HG03159 (cell line): ENCODE results near the gene RYR2.

Source experiments
- ATAC-seq: cut with Tn5 transposase; IDR thresholded peaks from one replicate; pipeline ENCODE4 v1.9.1; 2021; ENCODE audit warnings: mild to moderate bottlenecking, moderate library complexity; ENCODE audit not compliant: unreplicated experiment

The RYR2 gene

GRCh38 chr1:237191403-237191802 is 149.4 kb downstream of the RYR2 start:
- no peak for ATAC-seq

DNA sequence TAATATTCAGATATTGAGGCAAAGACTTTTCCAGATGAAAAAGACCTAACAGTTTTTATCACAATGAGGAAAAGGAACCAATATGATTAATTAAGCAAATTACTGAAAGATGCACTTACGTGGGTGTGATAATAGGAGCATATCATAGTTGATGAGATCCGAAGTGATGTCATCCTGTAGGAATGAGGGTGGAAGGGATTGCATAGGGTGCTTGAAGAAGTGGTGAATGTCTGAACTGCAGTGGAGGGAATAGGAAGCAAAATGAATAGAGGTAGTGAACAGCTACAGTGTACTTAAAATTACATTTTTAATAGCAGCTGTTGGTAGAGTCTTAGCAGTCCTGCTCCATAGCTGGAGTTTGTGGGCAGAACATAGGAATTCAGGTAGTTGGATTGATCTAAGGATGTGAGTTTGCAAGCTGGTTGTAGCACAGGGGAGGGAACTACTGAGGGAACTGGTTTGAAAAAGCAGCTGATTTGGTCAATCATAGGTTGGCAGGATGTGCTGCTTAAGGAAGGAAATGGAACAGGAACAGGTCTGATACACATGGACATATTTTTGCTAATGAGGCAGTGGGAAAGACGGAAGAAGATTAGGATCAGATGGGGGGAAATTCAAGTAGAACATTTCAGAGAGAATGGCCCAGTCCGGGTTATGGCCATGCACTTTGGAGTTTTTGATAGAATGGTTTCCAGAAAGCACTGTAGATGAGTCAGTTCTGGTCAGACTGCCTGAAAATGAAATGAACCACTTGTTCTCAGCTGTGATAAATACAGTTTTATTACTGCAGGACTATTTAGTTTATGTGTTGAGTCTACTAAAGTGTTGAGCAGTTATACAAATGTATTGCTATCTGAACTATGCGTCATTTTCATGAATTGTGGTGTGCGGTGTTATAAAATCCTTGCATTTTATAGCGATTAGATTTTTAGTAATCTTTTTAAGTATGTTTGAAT is 155.8 kb downstream of the RYR2 start:
- ATAC-seq, result no peak

GRCh38 chr1:237199026-237199425 is 157.0 kb downstream of the RYR2 start:
- ATAC-seq, result no peak

DNA sequence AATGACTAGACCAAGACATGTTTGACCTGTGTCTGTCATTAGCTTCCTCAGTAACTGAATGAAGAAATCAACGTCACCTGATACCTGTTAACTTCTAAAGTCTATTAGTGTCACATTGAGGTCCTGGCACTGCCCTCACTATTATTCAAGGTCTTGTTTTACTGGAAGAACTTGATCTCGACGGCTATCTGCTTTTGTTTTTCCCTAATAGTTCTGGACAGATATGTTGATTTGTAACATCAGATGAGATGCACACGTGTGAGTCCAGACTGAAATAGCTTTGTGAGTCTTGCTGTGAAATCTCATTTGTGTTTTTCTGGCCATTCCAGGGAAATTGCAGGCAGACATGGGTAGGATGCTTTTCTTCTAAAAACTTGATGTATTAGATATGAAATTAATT is 159.2 kb downstream of the RYR2 start:
- ATAC-seq, result no peak

DNA sequence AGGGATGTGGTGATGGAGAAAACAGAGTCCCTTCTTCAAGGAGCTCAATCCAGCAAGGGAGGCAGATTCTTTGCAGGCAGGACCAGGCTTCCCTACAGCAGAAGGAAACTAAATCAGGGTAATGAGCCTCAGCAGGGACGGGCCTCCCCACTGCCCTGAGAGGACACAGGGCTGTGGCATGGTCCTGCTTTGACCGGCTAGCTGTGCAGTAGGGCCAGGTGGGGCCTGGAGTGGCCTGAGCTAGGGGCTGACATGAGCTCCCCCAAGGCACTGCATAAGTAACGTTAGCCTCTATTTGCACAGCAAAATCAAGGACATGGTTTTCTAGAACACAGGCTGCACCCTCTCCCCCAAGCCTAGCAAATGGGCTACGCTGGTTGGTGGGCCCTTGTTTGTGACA is 162.9 kb downstream of the RYR2 start:
- ATAC-seq, result no peak

DNA sequence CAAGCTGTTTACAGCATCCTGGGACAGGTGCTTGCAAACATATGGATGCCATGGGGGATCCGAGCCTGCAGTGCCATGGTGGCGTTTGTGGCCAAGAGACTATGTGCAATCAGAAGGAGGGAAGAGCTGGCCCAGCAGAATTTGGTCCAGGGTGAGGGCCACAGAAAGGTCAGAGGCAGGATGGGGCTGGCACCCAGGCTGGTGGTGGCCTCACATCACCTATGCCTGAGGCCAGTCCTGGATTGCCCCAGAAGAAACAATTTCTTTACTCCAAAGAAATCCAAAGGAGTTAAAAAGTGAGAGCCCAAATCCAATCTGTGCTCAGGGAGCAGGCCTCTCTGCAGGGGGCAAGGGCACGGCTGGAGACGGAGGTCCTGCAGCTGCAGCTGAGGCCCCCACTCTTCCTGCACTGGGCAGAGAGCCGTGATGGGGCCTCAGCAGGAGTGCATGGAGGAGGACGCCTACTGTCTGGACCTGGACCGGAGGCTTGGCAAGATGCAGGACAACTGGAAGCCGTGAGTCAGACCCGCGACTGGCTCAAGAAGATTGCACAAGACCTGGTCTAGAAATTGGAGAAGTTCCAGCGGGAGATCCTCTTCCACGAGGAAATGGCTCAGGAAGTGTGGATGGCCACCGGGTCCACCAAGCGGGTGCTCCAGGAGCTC is 163.5 kb downstream of the RYR2 start:
- no peak for ATAC-seq

DNA sequence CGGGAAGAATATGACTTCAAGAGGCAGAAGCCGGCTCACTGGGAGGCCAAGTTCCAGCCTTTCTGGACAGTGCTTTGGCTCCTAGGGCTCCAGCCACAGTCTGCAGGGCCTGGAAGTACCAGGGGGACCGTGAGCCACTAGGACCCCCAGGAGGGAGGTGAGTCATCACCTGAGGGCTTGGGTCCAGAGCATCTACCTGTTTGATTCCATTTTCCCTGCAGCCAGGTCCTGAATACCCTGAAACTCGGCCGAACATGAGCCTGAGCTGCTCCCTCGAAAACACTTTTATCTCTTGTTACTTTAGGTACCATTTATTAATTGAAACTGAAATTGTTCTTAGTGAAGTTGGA is 164.1 kb downstream of the RYR2 start:
- ATAC-seq, result no peak

DNA sequence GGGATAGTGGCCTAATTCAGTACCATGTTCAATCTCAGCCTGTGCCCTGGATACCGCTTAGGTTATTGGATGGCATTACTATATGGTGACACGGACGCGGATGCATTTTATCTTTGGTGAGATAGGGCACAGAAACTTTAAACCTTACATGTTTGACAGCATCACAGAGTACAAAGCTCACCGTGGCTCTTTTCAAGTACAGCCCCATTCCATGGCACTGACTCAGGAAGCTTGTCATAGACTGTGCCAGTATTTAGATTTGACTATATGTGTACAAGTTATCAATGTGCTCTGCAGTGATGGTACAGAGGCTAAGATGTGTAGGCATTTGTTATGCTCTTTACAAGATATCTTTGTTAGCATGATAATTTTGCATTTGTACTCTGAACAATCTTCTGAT is 169.0 kb downstream of the RYR2 start:
- no peak for ATAC-seq

GRCh38 chr1:237211540-237211939 is 169.6 kb downstream of the RYR2 start:
- no peak for ATAC-seq

DNA sequence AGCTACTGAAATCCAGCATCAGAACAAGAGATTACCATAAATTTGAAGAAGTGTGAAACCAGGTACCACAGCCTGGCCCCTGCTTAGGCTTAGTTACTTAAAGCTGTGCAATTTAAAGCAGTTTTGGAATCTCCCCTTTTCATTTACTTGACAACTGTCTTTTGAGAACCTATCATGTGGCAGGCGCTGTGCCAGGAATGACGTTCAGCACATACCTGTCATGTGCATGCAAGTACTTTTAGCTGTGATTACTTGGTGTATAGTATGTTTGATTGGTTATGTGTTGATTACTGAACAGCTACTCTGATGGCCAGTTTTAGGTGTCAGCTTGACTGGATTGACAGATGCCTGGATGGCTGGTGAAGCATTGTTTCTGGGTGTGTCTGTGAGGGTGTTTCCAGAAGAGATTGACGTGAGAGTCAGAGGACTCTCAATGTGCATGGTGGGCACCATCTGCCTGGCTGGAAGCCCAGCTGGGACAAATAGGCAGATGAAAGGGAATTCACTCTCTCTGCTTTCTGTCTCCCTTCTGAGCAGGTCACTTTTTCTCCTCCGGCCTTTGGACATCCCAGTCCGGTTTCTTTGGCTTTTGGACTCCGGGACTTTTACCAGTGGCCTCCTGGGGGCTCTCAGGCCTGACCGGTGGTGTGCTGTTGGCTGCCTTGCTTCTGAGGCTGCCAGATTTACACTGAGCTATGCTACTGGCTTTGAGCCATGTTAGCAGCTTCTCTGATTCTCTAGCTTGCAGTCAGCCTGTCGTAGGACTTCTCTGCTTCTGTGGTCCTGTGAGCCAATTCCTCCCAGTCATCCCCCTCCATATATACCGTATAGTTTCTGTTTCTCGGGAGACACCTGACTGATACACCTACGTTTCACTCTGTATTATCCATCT is 178.0 kb downstream of the RYR2 start:
- ATAC-seq, result no peak

DNA sequence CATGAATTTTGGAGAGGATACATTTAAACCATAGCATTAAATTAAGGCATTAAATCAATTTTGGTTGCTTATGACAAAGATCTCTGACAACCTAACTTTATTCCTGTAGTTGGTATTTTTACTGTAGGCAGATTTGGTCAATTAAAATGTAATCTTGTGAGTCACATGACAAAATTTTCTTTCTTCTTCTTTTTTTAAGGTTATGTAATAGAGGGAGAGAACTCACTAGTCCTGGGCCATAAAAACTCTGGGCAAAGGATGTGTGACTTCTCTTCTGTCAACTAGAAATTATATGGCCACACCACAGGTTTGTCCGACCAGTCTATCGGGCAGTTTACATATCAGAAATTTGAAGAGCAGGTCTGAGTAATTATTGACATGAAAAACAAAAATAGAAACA is 181.4 kb downstream of the RYR2 start:
- no peak for ATAC-seq

DNA sequence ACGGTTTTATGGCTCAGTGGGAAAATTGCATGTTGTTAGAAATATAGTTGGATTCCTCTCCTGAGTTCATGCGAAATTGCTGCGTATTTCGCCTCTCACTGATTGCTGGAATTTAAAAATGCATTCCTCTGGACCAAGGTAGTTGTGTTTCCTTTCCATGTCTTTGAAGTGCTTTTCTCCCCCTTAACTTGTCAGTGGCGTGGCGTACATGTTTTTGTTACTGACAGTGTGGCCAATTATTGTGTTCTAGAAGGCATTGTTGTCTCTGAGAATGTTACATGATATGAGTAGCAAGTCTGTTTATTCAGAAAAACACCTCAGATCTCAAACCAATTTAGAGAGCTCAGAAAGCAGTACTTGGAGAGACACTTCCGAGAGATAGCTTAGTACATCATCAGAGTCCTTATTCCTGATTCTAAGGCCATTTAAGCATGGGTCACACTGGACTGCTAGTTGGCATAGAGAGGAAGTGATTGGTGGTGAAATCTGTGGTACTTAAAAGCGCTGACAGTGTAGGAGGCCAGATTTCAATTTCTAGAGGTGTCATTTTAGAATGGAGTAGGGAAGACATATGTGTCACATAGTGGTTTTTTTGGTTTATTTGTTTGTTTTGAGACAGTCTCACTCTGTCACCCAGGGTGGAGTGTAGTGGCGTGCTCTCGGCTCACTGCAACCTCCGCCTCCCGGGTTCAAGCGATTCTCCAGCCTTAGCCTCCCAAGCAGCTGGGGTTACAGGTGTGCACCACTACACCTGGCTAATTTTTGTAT is 184.4 kb downstream of the RYR2 start:
- ATAC-seq, result no peak

- ATAC-seq, result no peak
Observed at GRCh38 chr1:237227476-237227875, 185.5 kb downstream of the RYR2 start.

DNA sequence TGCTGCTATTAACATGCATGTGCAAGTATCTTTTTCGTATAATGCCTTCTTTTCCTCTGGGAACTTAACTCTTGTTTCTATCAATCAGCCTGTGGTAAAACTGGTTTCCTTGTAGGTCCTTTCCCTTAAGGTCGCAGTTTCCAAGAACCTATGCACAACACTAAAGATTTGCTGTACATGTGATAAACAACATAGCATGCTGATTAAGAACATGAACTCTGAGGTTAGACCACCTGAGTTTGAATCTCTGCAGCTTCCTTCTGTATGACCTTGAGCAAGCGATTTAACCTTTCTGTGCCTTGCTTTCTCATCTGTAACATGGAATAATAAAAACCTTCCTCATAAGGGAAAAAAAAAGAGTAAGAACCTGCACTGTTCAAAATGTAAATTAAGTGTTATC is 186.4 kb downstream of the RYR2 start:
- ATAC-seq, result no peak

GRCh38 chr1:237229333-237229732 is 187.3 kb downstream of the RYR2 start:
- no peak for ATAC-seq

DNA sequence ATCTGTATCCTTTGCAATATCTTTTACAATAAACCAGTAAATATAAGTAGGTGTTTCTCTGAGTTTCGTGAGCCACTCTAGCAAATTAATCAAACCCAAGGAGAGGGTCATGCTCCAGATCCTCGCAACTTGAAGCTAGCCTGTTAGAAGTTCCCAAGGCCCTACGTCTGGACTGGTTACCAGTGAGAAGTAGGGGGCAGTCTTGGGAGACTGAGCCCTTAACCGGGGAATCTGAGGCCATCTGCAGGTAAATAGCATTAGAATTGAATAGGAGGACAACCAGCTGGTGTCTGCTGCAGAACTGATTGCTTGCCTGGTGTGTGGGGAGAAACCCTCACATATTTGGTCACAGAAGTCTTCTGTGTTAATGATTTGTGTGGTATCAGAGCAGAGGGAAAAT is 190.5 kb downstream of the RYR2 start:
- ATAC-seq, result no peak

- no peak for ATAC-seq
Observed at GRCh38 chr1:237235091-237235490, 193.1 kb downstream of the RYR2 start.

DNA sequence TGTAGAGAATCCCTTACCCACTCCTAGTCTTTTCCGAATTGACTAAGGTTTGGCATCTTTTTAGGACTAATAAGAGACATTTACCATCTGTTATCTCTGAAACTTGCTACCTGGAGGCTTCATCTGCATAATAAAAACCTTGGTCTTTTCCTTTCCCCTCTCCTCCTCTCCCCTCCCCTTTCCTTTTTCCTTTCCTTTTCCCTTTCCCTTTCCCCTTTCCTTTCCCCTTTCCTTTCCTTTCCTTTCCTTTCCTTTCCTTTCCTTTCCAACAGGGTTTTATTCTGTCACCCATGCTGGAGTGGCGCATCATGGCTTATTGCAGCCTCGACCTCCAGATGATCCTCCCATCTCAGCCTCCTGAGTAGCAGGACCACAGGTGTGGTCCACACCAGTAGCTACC is 195.7 kb downstream of the RYR2 start:
- ATAC-seq, result no peak

GRCh38 chr1:237239248-237239647 is 197.3 kb downstream of the RYR2 start:
- no peak for ATAC-seq

DNA sequence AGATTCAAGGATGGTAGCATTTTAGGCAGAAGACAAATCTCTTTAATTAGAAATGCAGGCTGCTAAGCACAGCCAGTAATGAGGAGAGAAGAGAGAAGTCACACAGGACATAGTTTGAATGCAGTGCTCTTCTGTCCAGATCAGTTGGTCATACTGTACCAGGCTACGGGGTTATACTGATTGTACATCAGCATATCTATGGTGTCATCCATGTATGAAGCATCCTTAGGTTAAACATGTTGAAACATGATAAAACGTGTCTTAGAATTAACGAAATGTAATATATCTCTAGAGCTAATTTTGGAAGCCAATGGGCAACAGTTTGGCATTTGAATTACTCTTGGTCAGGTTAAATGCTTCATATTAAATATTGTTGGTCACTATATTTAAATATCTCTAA is 199.1 kb downstream of the RYR2 start:
- ATAC-seq, result no peak

GRCh38 chr1:237244778-237245177 is 202.8 kb downstream of the RYR2 start:
- ATAC-seq, result no peak
